HG02763 (cell line): ENCODE results near the gene DENND1A.

ENCODE experiments used
- ATAC-seq: cut with Tn5 transposase; IDR thresholded peaks from one replicate; pipeline ENCODE4 v1.9.1; 2021; ENCODE audit warnings: mild to moderate bottlenecking, moderate library complexity; ENCODE audit not compliant: unreplicated experiment

DENND1A gene

GRCh38 chr9:123868002-123868401, 61.9 kb downstream of the DENND1A start:
- ATAC-seq: no peak

GRCh38 chr9:123867034-123867433, 62.9 kb downstream of the DENND1A start:
- ATAC-seq: no peak

GRCh38 chr9:123866497-123866896, 63.4 kb downstream of the DENND1A start:
- no peak for ATAC-seq

- ATAC-seq: no peak
These were observed 64.5 kb downstream of the DENND1A start for GRCh38 chr9:123865226-123866000.

GRCh38 chr9:123864251-123864650, 65.7 kb downstream of the DENND1A start:
- no peak for ATAC-seq

GRCh38 chr9:123863164-123863855, 66.6 kb downstream of the DENND1A start:
- ATAC-seq: no peak

- ATAC-seq: no peak
These were observed 68.2 kb downstream of the DENND1A start for GRCh38 chr9:123861756-123862120.

- no peak for ATAC-seq
These were observed 68.7 kb downstream of the DENND1A start for GRCh38 chr9:123861086-123861755.

- ATAC-seq: no peak
These were observed 69.3 kb downstream of the DENND1A start for GRCh38 chr9:123860603-123861002.

- no peak for ATAC-seq
These were observed 77.5 kb downstream of the DENND1A start for GRCh38 chr9:123852403-123852802.

- no peak for ATAC-seq
These were observed 78.1 kb downstream of the DENND1A start for GRCh38 chr9:123851851-123852250.

GRCh38 chr9:123848447-123849085, 81.4 kb downstream of the DENND1A start:
- ATAC-seq: no peak

- ATAC-seq: no peak
These were observed 83.0 kb downstream of the DENND1A start for GRCh38 chr9:123846966-123847365.

- no peak for ATAC-seq
These were observed 86.2 kb downstream of the DENND1A start for GRCh38 chr9:123843703-123844102.

- ATAC-seq: no peak
These were observed 94.1 kb downstream of the DENND1A start for GRCh38 chr9:123835821-123836220.

GRCh38 chr9:123834889-123835562, 94.9 kb downstream of the DENND1A start:
- no peak for ATAC-seq

GRCh38 chr9:123834218-123834888, 95.6 kb downstream of the DENND1A start:
- ATAC-seq: no peak

- no peak for ATAC-seq
These were observed 96.9 kb downstream of the DENND1A start for GRCh38 chr9:123832858-123833650.

- no peak for ATAC-seq
These were observed 97.8 kb downstream of the DENND1A start for GRCh38 chr9:123832176-123832575.
